ENCODE results near the gene MITF.

DNA sequence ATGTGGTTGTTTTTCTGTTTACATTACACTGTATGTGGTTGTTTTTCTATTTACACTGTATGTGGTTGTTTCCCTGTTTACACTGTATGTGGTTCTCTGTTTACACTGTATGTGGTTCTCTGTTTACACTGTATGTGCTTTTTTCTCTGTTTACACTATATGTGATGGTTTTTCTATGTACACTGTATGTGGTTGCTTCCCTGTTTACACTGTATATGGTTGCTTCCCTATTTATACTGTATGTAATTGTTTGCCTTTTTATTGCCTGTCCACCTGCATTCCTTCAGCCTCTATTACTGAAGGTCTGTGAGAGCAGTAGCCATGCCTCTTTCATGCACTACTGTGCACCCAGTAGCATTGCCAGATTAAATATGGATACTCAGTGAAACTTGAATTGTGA lies 94.3 kb downstream of the MITF start:
- no peak for TF ChIP-seq CTCF (IDR thresholded peaks at IDR 0.05)
- no peak for TF ChIP-seq POLR2AphosphoS5 (IDR thresholded peaks at IDR 0.05; ENCODE audit: insufficient read depth in 1 of 2, low read depth in 1 of 2)
- no peak for TF ChIP-seq POLR2A (IDR thresholded peaks at IDR 0.05)
